GM10847 (cell line): ENCODE measurements around the gene LHFPL2.

Experiments used
- POLR2A ChIP-seq: IDR thresholded peaks from 2 replicates; pipeline ENCODE4 v1.6.1; 2011; ENCODE audit not compliant: insufficient read length; ENCODE audit errors: extremely low read depth

Gene LHFPL2

DNA sequence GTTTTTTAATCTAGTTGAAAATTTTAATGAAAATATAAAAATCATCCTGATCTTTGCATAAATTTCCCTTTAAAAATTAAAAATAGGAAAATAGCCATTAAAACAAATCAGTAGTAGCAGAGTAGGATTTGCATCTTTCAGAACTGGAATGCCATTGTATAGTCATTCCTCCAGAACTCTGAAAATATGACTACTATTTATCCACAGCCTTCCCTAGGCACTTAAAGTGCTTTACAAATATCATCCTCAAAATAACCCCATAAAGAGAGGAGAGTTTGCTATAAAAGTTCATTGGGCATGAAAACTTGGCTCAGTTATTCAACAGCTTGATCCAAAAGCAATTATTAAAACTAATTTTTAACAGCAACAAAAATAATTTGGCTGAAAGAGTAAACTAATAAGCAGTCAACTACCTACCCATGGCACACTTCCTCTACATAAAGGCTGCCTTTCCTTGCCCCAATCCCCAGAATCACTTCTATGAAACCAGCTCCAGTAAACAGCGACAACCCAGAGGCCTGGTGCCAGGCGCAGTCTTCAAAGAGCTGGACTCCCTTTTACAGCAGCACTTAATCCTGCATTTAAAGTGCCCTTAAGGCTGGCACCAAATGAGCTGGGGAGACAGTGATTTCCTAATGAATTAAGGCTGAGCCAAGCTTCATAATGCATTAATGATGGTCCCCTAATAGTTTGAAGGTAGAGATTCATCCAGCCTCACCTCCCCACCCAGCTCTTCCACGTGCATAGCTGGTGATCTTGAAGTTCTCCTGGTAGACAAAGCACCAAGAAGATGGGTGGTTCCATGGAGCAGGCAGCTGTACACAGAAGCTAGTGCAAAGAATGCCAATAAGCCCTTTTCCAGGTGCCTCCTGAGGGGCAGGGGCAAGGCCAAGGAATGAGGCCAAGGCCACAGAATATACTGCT, 36.1 kb downstream of the LHFPL2 start:
- TF ChIP-seq POLR2A = no peak

DNA sequence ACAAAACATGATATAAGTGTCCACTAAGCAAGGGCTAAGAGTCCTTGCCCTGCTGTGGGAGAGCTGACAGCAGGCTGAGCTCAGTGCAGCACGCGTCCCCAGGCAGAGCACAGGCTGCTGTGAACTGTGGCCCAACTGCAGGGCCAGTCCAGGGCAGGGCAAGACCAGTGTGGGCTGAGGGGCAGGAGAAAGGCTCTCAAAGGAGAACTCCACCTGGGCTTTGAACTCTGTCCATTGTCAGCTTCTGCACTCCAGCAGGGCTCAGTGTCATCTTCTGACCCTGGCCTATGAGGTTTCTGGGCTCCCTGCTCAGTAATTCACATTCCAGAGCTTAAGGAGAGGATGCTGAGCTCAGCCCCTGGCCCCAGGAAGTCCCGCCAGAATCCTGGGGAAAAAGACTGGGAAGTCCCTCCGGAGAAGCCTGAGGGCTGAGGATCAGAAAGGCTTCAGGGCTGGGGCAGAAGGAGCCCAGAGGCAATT, 37.4 kb downstream of the LHFPL2 start:
- TF ChIP-seq POLR2A = no peak

DNA sequence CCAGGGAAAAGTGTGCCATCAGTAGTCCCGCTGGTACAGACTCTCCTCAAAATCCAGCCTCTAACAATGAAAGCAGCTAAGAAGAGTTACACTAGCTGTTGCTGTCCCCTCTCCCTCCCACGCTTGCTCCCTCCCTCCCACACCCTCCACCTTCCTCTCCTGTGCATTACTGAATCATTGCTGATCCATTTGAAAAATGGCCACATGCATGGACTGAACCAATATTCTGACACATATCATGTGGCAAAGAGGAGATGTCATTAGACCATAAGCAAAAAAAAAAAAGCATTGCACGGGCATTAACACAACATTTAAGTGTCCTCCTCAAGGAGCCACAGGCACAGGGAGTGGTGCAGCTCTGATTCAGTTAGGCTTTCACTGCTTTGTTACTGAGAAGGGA, 37.9 kb downstream of the LHFPL2 start:
- no peak for TF ChIP-seq POLR2A

DNA sequence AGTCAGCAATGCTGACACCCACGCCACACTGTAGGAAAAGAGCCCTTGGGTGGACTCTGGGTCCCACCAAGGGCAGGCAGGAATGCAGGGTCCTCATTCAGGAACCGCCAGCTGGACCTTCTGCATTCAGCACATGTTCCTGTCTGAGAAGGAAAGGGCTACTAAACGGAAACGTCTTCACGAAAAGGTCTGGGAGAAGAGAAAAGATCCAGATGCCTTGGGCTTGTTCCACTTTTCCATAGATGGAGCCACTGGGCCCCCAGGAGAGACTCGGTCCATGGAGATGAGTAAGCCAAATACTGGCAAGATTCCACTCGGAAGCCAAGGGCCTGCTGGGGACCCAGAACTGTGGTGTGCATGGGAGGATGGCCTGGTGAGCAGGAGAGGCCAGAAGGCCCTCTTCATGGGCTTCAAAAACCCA, 38.4 kb downstream of the LHFPL2 start:
- TF ChIP-seq POLR2A = no peak

DNA sequence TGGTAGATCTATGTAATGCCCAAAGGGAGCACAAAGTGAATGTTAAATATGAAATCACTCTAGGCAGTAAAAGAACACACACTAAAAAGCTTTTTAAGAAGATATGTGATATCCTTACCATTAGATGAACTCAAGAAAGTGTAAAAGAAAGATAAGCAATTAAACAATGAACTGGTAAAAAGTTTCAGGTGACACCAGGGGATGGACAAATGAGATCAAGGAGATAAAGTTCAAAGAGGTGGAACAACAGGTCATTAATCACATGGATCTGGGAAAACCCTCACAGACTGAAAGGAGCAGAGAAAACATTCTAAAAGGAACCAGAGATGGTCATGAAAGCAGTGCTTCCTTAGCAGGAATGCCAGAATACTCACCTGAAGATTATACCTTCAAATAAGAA, 40.7 kb downstream of the LHFPL2 start:
- TF ChIP-seq POLR2A = no peak

DNA sequence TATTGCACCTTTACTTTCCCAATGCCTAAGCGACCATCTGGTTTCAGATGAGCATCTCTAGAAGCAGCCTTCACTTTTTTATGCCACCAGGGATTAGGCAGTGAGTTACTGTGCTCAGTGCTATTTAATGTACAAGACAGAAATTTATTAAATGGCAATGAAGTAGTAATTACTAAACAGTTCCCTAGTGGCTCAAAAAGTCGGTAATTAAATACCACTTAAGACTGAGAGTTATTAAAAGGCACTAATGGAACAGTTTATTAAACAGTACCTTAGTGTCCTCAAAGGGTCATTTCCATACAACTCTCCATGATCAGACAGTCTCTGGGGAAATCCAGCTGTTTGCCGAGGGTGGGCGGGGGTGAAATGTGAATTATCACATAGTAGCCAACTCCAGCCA, 42.3 kb downstream of the LHFPL2 start:
- TF ChIP-seq POLR2A = no peak

DNA sequence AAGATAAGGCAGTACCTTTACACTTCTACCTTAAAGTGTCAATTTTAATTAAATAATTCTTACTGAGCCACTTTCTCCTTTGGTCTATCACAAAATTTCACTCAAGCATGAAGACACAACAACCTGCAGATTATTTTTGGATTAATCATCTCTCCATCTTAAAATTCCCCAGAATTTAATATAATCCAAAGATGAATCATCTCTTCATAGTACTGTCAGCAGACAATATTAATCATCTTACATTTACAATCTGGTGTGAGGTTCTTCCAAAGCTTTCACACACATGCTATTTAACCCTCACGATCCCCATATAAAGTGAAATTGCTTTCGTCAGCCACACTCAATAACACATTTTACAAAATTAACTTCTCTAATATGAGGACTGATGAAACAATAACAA, 43.0 kb downstream of the LHFPL2 start:
- no peak for TF ChIP-seq POLR2A

DNA sequence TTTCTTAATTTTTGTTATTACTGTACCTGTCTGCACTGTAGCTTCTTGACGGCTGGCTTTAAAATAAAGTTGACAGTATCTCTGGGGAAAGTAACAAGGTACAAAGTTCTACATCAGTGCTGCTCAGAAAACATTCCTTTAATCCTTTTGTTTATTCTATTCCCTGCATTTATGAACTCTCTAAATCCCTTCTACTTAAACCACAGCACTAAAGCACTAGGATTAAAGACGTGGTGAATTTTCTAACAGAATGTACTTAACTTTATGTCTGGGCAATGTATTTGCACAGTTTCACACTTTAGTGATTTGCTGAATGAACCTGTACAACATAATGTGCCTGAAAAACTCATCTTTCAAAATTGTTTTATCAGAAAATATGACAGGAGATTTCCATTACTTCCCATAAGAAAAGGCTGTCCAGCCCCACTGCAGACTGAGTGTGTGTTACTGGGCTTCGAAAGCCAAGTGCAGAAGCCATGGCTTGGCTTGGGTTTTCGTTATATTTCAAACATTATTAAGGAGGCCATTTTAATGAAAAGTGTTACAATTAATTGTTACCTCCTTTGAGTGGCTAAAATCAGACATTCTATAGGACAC, 43.8 kb downstream of the LHFPL2 start:
- no peak for TF ChIP-seq POLR2A

DNA sequence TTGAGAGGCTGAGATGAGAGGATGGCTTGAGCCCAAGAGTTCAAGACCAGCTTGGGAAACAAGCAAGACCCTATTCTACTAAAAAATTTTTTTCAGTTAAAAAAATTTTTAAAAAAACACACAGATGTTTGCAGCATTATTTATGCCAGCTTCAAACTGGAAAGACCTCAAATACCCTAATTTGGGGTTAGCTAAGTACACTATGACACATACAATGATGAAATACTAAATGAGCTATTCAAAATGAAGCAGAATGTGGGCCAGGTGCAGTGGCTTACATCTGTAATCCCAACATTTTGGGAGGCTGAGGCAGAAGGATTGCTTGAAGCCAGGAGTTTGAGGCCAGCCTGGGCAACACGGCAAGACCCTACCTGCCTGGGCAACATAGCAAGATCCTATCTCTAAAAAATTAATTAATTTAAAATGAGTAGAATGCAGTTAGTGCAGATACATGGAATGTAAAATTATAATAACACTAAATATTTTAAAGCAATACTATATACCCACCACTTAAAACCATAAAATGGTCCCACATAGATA, 44.9 kb downstream of the LHFPL2 start:
- TF ChIP-seq POLR2A = no peak

DNA sequence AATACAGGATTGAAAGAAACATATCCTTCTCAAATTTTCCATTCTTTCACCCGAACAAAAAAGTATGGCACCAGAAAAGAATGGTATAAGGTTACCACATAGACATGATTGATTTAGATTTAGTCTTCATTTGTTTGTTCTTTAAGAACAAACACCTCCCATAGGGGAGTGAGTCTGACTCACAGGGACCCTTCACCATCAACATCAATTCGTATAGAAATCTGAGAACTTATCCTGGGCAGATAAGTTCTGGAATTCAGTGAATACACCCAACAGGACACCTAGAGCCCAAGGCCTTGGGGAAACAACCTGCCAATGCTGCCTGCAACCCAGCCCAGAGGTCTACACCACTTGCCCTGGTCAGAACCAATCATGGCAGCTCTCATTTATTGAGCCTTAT, 46.2 kb downstream of the LHFPL2 start:
- no peak for TF ChIP-seq POLR2A

DNA sequence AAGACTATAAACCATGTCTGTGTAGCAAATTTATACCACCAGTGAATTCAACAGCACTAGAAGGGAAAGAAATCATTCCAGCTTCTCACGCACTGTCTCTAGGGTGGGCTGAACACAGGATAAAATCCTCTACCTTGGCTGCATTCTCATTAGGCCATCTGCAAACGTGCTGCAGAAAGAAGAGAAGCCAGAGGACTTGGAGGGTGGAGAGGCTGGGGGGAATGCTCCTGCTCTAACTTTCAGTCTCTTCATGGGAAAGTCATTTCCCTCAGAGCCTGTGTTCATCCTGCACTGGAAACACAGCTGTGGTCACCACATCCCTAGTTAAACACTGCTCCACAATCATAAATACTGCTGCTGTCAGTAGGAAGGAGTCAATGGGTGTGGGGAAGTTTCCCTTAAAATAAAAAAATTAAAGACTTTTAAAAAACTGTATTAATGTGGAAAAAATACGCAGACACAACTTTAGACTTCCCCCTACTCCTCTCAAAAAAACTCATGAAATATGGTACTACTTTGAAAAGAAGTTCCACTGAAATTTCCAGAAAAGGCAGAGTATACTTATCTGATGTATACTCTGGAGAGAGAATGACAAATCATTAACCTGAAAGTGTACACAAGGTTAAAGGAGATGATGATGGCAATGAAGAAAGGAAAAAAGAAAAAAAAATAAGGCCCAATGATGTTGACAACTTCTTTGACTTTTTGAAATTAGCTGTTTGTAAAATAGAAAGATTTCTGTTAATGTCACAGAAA, 46.8 kb downstream of the LHFPL2 start:
- no peak for TF ChIP-seq POLR2A

DNA sequence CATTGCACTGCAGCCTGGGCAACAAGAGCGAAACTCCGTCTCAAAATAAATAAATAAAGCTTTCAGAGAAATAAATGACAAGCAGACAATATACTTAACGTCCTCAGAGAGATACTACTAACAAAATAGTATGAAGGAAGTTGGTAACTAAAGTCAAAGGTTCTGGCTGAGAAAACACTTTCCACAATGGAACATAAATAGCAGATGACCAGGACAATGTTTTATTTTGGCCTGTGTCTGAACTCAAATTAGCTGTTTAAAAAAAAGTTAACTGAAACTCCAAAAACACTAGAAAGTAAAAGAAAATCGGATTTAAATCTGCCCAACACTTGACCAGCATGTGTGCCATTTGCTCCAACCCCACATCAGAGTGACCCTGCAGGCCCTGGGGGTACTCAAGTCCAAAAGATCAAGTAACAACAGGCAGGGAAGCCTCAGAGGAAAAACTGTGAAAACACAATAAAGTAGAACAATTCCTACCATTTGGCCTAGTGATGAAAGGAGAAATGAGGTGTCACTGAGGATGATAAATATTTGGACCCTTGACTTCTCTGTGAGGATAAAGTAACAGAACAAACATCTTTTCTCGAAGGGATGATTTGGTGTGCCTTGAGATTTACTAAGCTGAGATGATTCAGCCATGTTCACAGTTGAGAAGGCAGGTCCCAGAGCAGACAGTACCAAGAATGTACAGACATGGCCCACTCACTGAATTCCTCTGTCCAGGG, 47.7 kb downstream of the LHFPL2 start:
- TF ChIP-seq POLR2A = no peak

DNA sequence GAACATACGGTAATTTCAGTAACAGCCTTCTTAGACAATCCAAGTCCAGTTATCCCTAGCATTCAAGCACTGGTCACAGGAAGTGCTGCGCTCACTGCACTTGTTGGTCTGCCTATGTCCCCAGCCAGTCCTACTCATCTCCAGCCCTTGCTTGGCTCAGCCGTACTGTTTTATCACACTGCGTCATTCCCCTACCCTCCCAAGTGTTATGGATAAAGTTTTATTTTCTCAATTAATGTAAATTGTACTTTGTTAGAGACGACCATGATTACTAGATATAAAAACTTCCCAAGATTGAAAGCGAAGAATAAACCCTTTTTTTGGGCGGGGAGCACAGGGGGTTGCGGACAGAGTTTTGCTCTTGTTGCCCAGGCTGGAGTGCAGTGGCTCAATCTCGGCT, 49.6 kb downstream of the LHFPL2 start:
- no peak for TF ChIP-seq POLR2A

DNA sequence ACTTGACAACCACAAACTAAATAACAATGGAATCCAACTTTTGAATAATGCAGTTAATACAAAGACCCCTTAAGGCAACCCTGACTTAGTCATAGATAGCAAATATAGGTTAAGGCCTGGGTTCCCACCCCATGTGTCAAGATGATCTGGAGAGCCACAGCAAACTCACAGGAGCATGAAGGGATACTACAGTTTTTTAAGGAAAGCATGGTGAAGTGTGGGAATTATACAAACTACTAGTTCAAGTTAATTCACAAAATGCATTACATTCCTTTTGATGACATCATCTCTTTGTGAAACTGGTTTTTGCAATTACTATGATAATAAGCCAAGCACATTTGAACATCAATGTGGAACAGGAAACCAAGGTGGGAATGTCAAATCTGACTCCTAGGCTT, 50.6 kb downstream of the LHFPL2 start:
- no peak for TF ChIP-seq POLR2A
